Neuronal stem cell (in vitro differentiated cells): Measurements from ENCODE around the gene PHF3.

Experiments used
- DNase-seq: peaks from one replicate; pipeline ENCODE4 v3.0.0-alpha.2; 2013; ENCODE audit warnings: low spot score
- H2AFZ ChIP-seq: one replicate; pipeline ENCODE4 v1.6.1; 2013; ENCODE audit warnings: mild to moderate bottlenecking, low read length, inconsistent platforms
- H2AK5ac ChIP-seq: 2 replicates; pipeline ENCODE4 v1.6.1; 2013; ENCODE audit warnings: low read depth, mild to moderate bottlenecking, inconsistent platforms, low read length, moderate library complexity, mixed read lengths
- H2BK120ac ChIP-seq: 2 replicates; pipeline ENCODE4 v1.6.1; 2013; ENCODE audit warnings: low read depth, mild to moderate bottlenecking, inconsistent platforms, low read length, moderate library complexity, mixed read lengths
- H2BK12ac ChIP-seq: one replicate; pipeline ENCODE4 v1.6.1; 2013; ENCODE audit warnings: low read length, inconsistent platforms
- H2BK15ac ChIP-seq: 2 replicates; pipeline ENCODE4 v1.6.1; 2013; ENCODE audit warnings: mild to moderate bottlenecking, low read length, inconsistent platforms, mixed read lengths
- H2BK5ac ChIP-seq: one replicate; pipeline ENCODE4 v1.6.1; 2013; ENCODE audit warnings: inconsistent platforms, mild to moderate bottlenecking, low read length, moderate library complexity
- H3K14ac ChIP-seq: one replicate; pipeline ENCODE4 v1.6.1; 2013; ENCODE audit warnings: low read length, inconsistent platforms
- H3K18ac ChIP-seq: 2 replicates; pipeline ENCODE4 v1.6.1; 2013; ENCODE audit warnings: low read length, inconsistent platforms
- H3K23ac ChIP-seq: 2 replicates; pipeline ENCODE4 v1.6.1; 2013; ENCODE audit warnings: low read depth, mild to moderate bottlenecking, mixed read lengths, low read length, inconsistent platforms; ENCODE audit not compliant: poor library complexity
- H3K27ac ChIP-seq: replicated peaks from 3 replicates; pipeline ENCODE4 v1.5.1; 2013; ENCODE audit warnings: low read length, inconsistent platforms
- H3K27me3 ChIP-seq, 3 experiments: 2 replicates each; pipeline ENCODE4 v1.6.1; 2013; ENCODE audit warnings: low read length in 3 of 3, mild to moderate bottlenecking in 2 of 3, inconsistent platforms in 1 of 3, low read depth in 1 of 3, mixed read lengths in 1 of 3, moderate library complexity in 1 of 3; ENCODE audit not compliant: control insufficient read depth in 3 of 3, insufficient read depth in 3 of 3
- H3K36me3 ChIP-seq, 2 donors: replicated peaks in 1 of 2; 2 replicates each; pipeline ENCODE4 v1.6.1; 2013; ENCODE audit warnings: low read length in 2 of 2; ENCODE audit not compliant: control insufficient read depth in 2 of 2, insufficient read depth in 2 of 2
- H3K4ac ChIP-seq: 2 replicates; pipeline ENCODE4 v1.6.1; 2013; ENCODE audit warnings: inconsistent platforms, mild to moderate bottlenecking, low read length, moderate library complexity
- H3K4me1 ChIP-seq, 2 donors: 1 replicate in 1 of 2; 2 replicates in 1 of 2; pipeline ENCODE4 v1.6.1; 2013; ENCODE audit warnings: low read length in 2 of 2, low read depth in 1 of 2; ENCODE audit not compliant: control insufficient read depth in 2 of 2, insufficient read depth in 1 of 2
- H3K4me2 ChIP-seq: one replicate; pipeline ENCODE4 v1.6.1; 2013; ENCODE audit warnings: mild to moderate bottlenecking, low read length, inconsistent platforms; ENCODE audit not compliant: insufficient read depth, poor library complexity, severe bottlenecking
- H3K4me3 ChIP-seq, 2 donors: 2 replicates each; pipeline ENCODE4 v1.5.1; 2013; ENCODE audit warnings: low read length in 2 of 2, mild to moderate bottlenecking in 2 of 2, inconsistent platforms in 1 of 2, moderate library complexity in 1 of 2
- H3K79me1 ChIP-seq: one replicate; pipeline ENCODE4 v1.6.1; 2013; ENCODE audit warnings: low read depth, mild to moderate bottlenecking, inconsistent platforms, low read length, moderate library complexity
- H3K9ac ChIP-seq: one replicate; pipeline ENCODE4 v1.6.1; 2013; ENCODE audit warnings: mild to moderate bottlenecking, low read depth, low read length, inconsistent platforms; ENCODE audit not compliant: poor library complexity
- H3K9me3 ChIP-seq, 2 donors: replicated peaks in 1 of 2; 2 replicates each; pipeline versions ENCODE3 to v1.6.1; 2013; ENCODE audit warnings: low read length in 2 of 2, mild to moderate bottlenecking in 2 of 2, inconsistent platforms in 1 of 2, low read depth in 1 of 2, mixed read lengths in 1 of 2, moderate library complexity in 1 of 2; ENCODE audit not compliant: control insufficient read depth in 2 of 2, insufficient read depth in 1 of 2
- H4K8ac ChIP-seq: one replicate; pipeline ENCODE4 v1.6.1; 2013; ENCODE audit warnings: low read depth, mild to moderate bottlenecking, inconsistent platforms, low read length, moderate library complexity
- H4K91ac ChIP-seq: one replicate; pipeline ENCODE4 v1.6.1; 2013; ENCODE audit warnings: low read length, low read depth, mild to moderate bottlenecking, inconsistent platforms; ENCODE audit not compliant: poor library complexity
- WGBS, 2 donors: extraction: QIAGEN DNeasy Blood & Tissue Kit; methylation state at CpG; one replicate each; pipeline ENCODE4 v1.1.7; 2013; ENCODE audit warnings: missing lambda C conversion rate in 2 of 2, mixed read lengths in 1 of 2; ENCODE audit not compliant: insufficient read length in 2 of 2, insufficient replicate concordance in 1 of 2; ENCODE audit errors: extremely low coverage in 2 of 2; 5-methylcytosine and 5-hydroxymethylcytosine counted together

Gene PHF3

DNA sequence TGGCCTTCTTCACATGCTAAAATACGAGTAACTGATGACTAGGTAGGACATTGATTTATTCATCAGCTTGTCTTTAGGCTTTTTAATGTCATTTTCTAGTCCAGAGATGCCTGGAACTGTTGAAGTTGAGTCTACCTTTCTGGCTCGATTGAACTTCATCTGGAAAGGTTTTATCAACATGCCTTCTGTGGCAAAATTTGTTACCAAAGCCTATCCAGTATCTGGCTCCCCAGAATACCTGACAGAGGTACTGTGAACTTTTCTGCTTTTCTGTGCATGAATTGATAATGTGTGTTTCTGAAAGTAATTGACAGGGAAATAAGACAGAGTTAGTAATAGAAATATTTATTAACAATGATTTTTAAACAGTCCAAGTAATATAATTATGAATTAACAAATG, 71.0 kb downstream of the PHF3 start:
- peaks cover 0 to under 1% of the 10 kb centered on the region in 2 donors for H3K4me1 ChIP-seq
- H3K36me3 ChIP-seq = peaks cover 13 to 100% of the 10 kb centered on the region in 2 donors
- H2BK15ac ChIP-seq = no peak overlapping the region
- H3K23ac ChIP-seq = no peak overlapping the region
- H2BK120ac ChIP-seq = no peak overlapping the region
- H2BK12ac ChIP-seq = no peak overlapping the region
- no peak overlapping the region for H2AFZ ChIP-seq
- H2BK5ac ChIP-seq = no peak overlapping the region
- no peaks in the 10 kb centered on the region for H3K79me1 ChIP-seq
- H3K18ac ChIP-seq = no peak overlapping the region
- H3K27me3 ChIP-seq = no peaks in the 10 kb centered on the region
- H3K14ac ChIP-seq = no peak overlapping the region
- H3K4me3 ChIP-seq = no peak overlapping the region
- H3K9ac ChIP-seq = no peak overlapping the region
- no peak overlapping the region for H2AK5ac ChIP-seq
- no peak overlapping the region for H4K8ac ChIP-seq
- no peak overlapping the region for H3K4ac ChIP-seq
- no CpG with 5 or more reads among the region's 2 CpGs for WGBS, 2 donors
- no peak overlapping the region for H3K4me2 ChIP-seq
- no peaks in the 10 kb centered on the region for H3K9me3 ChIP-seq
- no peak overlapping the region for H3K27ac ChIP-seq
- no peak for DNase-seq
- no peak overlapping the region for H4K91ac ChIP-seq

DNA sequence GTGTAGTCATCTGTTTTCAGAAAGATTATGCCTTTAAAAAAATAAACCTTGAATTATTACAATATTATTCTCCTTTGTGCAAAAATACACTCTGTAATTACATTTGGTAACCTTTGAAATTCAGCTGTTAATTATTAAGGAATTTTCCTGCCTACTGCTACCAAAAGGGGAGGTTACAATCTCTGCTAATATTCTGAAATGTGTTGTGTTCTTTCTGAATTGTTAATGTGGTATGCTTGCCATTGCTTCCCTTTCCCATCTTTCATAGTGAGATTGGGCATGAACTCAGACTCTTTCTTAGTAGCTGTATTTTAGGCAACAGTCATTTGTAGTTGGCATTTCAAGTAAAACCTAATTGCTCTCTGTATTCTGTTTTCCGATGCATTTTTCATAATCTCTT, 73.0 kb downstream of the PHF3 start:
- Histone ChIP-seq H3K14ac (no peak overlapping the region), H2BK12ac (no peak overlapping the region), H2BK15ac (no peak overlapping the region), H2BK120ac (no peak overlapping the region), H2AFZ (no peak overlapping the region), H3K4me3 (no peak overlapping the region), H3K9ac (no peak overlapping the region), H2BK5ac (no peak overlapping the region), H4K91ac (no peak overlapping the region), H4K8ac (no peak overlapping the region), H3K36me3 (peaks cover 22 to 100% of the 10 kb centered on the region in 2 donors), H3K4me1 (no peaks in the 10 kb centered on the region), H3K18ac (no peak overlapping the region), H3K79me1 (no peaks in the 10 kb centered on the region), H3K9me3 (no peaks in the 10 kb centered on the region), H3K4ac (no peak overlapping the region), H3K23ac (no peak overlapping the region), H3K4me2 (no peak overlapping the region), H3K27ac (no peak overlapping the region), H2AK5ac (no peak overlapping the region), H3K27me3 (no peaks in the 10 kb centered on the region)
- DNase-seq = no peak
- no CpG with 5 or more reads among the region's 1 CpG for WGBS, 2 donors

DNA sequence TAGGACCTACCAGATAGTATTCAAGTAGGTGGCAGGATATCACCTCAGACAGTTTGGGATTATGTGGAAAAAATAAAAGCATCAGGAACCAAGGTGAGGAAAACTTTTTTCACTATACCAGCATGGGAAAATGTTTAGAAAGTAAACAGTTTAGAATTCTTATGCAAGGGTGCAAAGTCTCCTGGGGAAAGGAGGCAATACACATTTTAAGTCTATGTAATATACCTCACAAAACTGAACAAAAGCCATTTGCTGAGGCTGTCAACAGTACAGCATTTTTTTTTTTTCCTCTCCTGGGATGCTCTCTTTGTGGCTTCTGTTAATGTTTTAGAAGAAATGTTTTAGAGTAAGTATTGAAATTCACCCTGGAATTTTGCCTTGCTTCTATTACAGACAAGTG, 73.5 kb downstream of the PHF3 start:
- Histone ChIP-seq H2AK5ac (no peak overlapping the region), H3K36me3 (peaks cover 20 to 100% of the 10 kb centered on the region in 2 donors), H3K27me3 (no peaks in the 10 kb centered on the region), H3K4me2 (no peak overlapping the region), H3K23ac (no peak overlapping the region), H3K4me3 (no peak overlapping the region), H3K9ac (no peak overlapping the region), H3K18ac (no peak overlapping the region), H3K27ac (no peak overlapping the region), H2AFZ (no peak overlapping the region), H2BK15ac (no peak overlapping the region), H2BK12ac (no peak overlapping the region), H2BK120ac (no peak overlapping the region), H3K79me1 (no peaks in the 10 kb centered on the region), H3K14ac (no peak overlapping the region), H4K91ac (no peak overlapping the region), H4K8ac (no peak overlapping the region), H2BK5ac (no peak overlapping the region), H3K4ac (no peak overlapping the region), H3K4me1 (no peaks in the 10 kb centered on the region), H3K9me3 (no peaks in the 10 kb centered on the region)
- no peak for DNase-seq

DNA sequence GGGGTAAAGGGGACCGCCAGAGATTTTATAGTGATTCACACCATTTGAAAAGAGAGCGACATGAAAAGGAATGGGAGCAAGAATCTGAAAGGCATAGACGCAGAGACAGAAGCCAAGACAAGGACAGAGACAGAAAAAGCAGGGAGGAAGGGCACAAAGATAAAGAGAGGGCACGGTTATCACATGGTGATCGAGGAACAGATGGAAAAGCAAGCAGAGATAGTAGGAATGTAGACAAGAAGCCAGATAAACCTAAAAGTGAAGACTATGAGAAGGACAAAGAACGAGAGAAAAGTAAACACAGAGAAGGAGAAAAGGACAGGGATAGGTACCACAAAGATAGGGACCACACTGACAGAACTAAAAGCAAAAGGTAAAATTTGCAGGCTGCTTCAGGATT, 77.7 kb downstream of the PHF3 start:
- Histone ChIP-seq H2AK5ac (no peak overlapping the region), H2BK12ac (no peak overlapping the region), H3K27ac (no peak overlapping the region), H3K4me2 (no peak overlapping the region), H3K4ac (no peak overlapping the region), H4K91ac (no peak overlapping the region), H3K4me1 (no peaks in the 10 kb centered on the region), H4K8ac (no peak overlapping the region), H3K9ac (no peak overlapping the region), H2AFZ (no peak overlapping the region), H3K9me3 (no peaks in the 10 kb centered on the region), H3K23ac (no peak overlapping the region), H3K27me3 (no peaks in the 10 kb centered on the region), H3K4me3 (no peak overlapping the region), H2BK5ac (no peak overlapping the region), H3K36me3 (peaks cover 10 to 75% of the 10 kb centered on the region in 2 donors), H3K18ac (no peak overlapping the region), H2BK120ac (no peak overlapping the region), H3K14ac (no peak overlapping the region), H3K79me1 (no peaks in the 10 kb centered on the region), H2BK15ac (no peak overlapping the region)
- no CpG with 5 or more reads among the region's 6 CpGs for whole genome bisulfite sequencing, 2 donors
- DNase-seq = no peak
